H1 (cell line): ENCODE results near the gene CRB2. TPM values are rescaled to one million over a fixed set of nuclear protein-coding genes. Genes with fewer than 3 reads are reported as not detected.

Source experiments
- CTCF ChIA-PET: fragments of 300-600 bp; sonication (Branson Sonifier 250); formaldehyde crosslinking; loops from one replicate; lab custom pipeline; 2021; ENCODE audit not compliant: partially characterized antibody; lab: Charles Lee
- POLR2A ChIA-PET: fragments of 300-600 bp; sonication (Branson Sonifier 250); formaldehyde crosslinking; loops from one replicate; lab custom pipeline; 2021; ENCODE audit warnings: inconsistent platforms; ENCODE audit not compliant: partially characterized antibody; lab: Charles Lee
- DNase-seq, 2 experiments: peaks; one replicate each; pipeline versions ENCODE4 v3.0.0 to v3.0.0-alpha.2; 2010 to 2022; ENCODE audit warnings: low spot score in 2 of 2, low read depth in 1 of 2, mixed read lengths in 1 of 2
- FAIRE-seq: peaks from 2 replicates; lab custom pipeline; 2011; peaks lifted over from hg19 to GRCh38; lab: Jason Lieb, UNC
- H2AFZ ChIP-seq: 2 replicates; pipeline ENCODE4 v1.8.1; 2012; ENCODE audit warnings: low read length, inconsistent platforms
- H2AK5ac ChIP-seq: 2 replicates; pipeline ENCODE4 v1.6.1; 2013; ENCODE audit warnings: low read depth, low read length
- H2BK120ac ChIP-seq: replicated peaks from 2 replicates; pipeline ENCODE3; 2013; ENCODE audit warnings: low read depth, low read length, inconsistent platforms
- H2BK12ac ChIP-seq: 2 replicates; pipeline ENCODE4 v1.6.1; 2013; ENCODE audit warnings: low read depth, low read length
- H2BK15ac ChIP-seq: 2 replicates; pipeline ENCODE4 v1.6.1; 2013; ENCODE audit warnings: low read length
- H2BK20ac ChIP-seq: 2 replicates; pipeline ENCODE4 v1.6.1; 2013; ENCODE audit warnings: low read length
- H2BK5ac ChIP-seq: 2 replicates; pipeline ENCODE4 v1.6.1; 2013; ENCODE audit warnings: low read depth, low read length
- H3K14ac ChIP-seq: 2 replicates; pipeline ENCODE4 v1.6.1; 2013; ENCODE audit warnings: inconsistent platforms; ENCODE audit not compliant: insufficient read length
- H3K18ac ChIP-seq: 2 replicates; pipeline ENCODE4 v1.6.1; 2013; ENCODE audit warnings: low read length; ENCODE audit errors: extremely low read depth
- H3K23ac ChIP-seq: 2 replicates; pipeline ENCODE4 v1.6.1; 2013; ENCODE audit warnings: inconsistent platforms; ENCODE audit not compliant: insufficient read length
- H3K23me2 ChIP-seq: 2 replicates; pipeline ENCODE4 v1.6.1; 2013; ENCODE audit warnings: low read depth, low read length
- H3K27ac ChIP-seq: 2 replicates; pipeline ENCODE4 v1.6.1; 2011; ENCODE audit warnings: low read depth, low read length, inconsistent platforms
- H3K27me3 ChIP-seq, 4 experiments: replicated peaks in 1 of 4; 1 replicate in 1 of 4; 2 replicates in 3 of 4; pipeline versions ENCODE4 v1.6.1 to v1.8.1; 2011 to 2013; ENCODE audit warnings: low read length in 3 of 4, mild to moderate bottlenecking in 3 of 4, inconsistent platforms in 2 of 4, mixed read lengths in 2 of 4, moderate library complexity in 1 of 4; ENCODE audit not compliant: control insufficient read depth in 3 of 4, insufficient read depth in 3 of 4; ENCODE audit errors: extremely low read depth in 1 of 4
- H3K36me3 ChIP-seq, 4 experiments: 2 replicates each; pipeline versions ENCODE4 v1.6.1 to v1.8.1; 2011 to 2013; ENCODE audit warnings: mild to moderate bottlenecking in 4 of 4, low read length in 3 of 4, moderate library complexity in 2 of 4, control low read depth in 1 of 4, inconsistent platforms in 1 of 4; ENCODE audit not compliant: insufficient read depth in 4 of 4, control insufficient read depth in 2 of 4
- H3K4ac ChIP-seq: replicated peaks from 2 replicates; pipeline ENCODE3; 2013; ENCODE audit warnings: low read length, low read depth, mixed read lengths, inconsistent platforms; ENCODE audit not compliant: insufficient read length
- H3K4me1 ChIP-seq, 4 experiments: replicated peaks in 1 of 4; 1 replicate in 1 of 4; 2 replicates in 3 of 4; pipeline versions ENCODE4 v1.6.1 to v1.8.1; 2011 to 2013; ENCODE audit warnings: low read length in 3 of 4, inconsistent platforms in 2 of 4, mixed read lengths in 1 of 4; ENCODE audit not compliant: insufficient read depth in 4 of 4, control insufficient read depth in 3 of 4
- H3K4me2 ChIP-seq, 2 experiments: 2 replicates each; pipeline versions ENCODE4 v1.6.1 to v1.8.1; 2011 to 2013; ENCODE audit warnings: low read depth in 2 of 2, low read length in 2 of 2, control low read depth in 1 of 2, inconsistent platforms in 1 of 2, mild to moderate bottlenecking in 1 of 2; ENCODE audit not compliant: insufficient read depth in 1 of 2
- H3K4me3 ChIP-seq, 4 experiments: fragments of 200-600, 300-600 bp in 1 of 4; sonication (generic), shearing (Covaris generic), sonication (Bioruptor Twin) in 1 of 4; 2 replicates each; pipeline versions ENCODE4 v1.5.1 to v1.8.1; 2011 to 2016; ENCODE audit warnings: low read length in 4 of 4, low read depth in 3 of 4, control low read depth in 2 of 4, inconsistent platforms in 2 of 4, mild to moderate bottlenecking in 2 of 4, mixed read lengths in 1 of 4, moderate library complexity in 1 of 4; ENCODE audit not compliant: insufficient read depth in 2 of 4; ENCODE audit errors: extremely low read depth in 1 of 4
- H3K56ac ChIP-seq: replicated peaks from 2 replicates; pipeline ENCODE3; 2013; ENCODE audit warnings: low read depth, mild to moderate bottlenecking, mixed read lengths, low read length, inconsistent platforms; ENCODE audit not compliant: insufficient read length
- H3K79me1 ChIP-seq: 2 replicates; pipeline ENCODE4 v1.6.1; 2013; ENCODE audit warnings: low read depth, low read length, control low read depth
- H3K79me2 ChIP-seq, 2 experiments: 2 replicates each; pipeline versions ENCODE4 v1.6.1 to v1.8.1; 2012 to 2013; ENCODE audit warnings: low read length in 2 of 2, mild to moderate bottlenecking in 2 of 2, inconsistent platforms in 1 of 2; ENCODE audit not compliant: insufficient read depth in 2 of 2, control insufficient read depth in 1 of 2
- H3K9ac ChIP-seq, 4 experiments: replicated peaks in 1 of 4; 1 replicate in 1 of 4; 2 replicates in 3 of 4; pipeline versions ENCODE4 v1.6.1 to v1.8.1; 2011 to 2013; ENCODE audit warnings: low read depth in 3 of 4, low read length in 3 of 4, control low read depth in 2 of 4, mild to moderate bottlenecking in 2 of 4, moderate library complexity in 2 of 4, inconsistent platforms in 1 of 4; ENCODE audit errors: extremely low read depth in 1 of 4
- H3K9me3 ChIP-seq, 2 experiments: 2 replicates each; pipeline versions ENCODE4 v1.6.1 to v1.8.1; 2012 to 2013; ENCODE audit warnings: mild to moderate bottlenecking in 2 of 2, moderate library complexity in 2 of 2, control low read depth in 1 of 2, inconsistent platforms in 1 of 2, low read depth in 1 of 2, low read length in 1 of 2, mixed read lengths in 1 of 2; ENCODE audit not compliant: insufficient read depth in 2 of 2
- H4K20me1 ChIP-seq, 2 experiments: replicated peaks in 1 of 2; 2 replicates each; pipeline versions ENCODE3 to v1.8.1; 2011 to 2013; ENCODE audit warnings: inconsistent platforms in 2 of 2, low read length in 2 of 2, mild to moderate bottlenecking in 1 of 2; ENCODE audit not compliant: insufficient read depth in 2 of 2, control insufficient read depth in 1 of 2
- H4K5ac ChIP-seq: 2 replicates; pipeline ENCODE4 v1.6.1; 2013; ENCODE audit warnings: low read length, low read depth, mixed read lengths, inconsistent platforms; ENCODE audit not compliant: insufficient read length
- H4K8ac ChIP-seq: 2 replicates; pipeline ENCODE4 v1.8.0; 2013; ENCODE audit warnings: mild to moderate bottlenecking, moderate library complexity, low read length, inconsistent platforms; ENCODE audit not compliant: insufficient read depth; ENCODE audit errors: extremely low read depth
- H4K91ac ChIP-seq: replicated peaks from 2 replicates; pipeline ENCODE3; 2013; ENCODE audit warnings: low read length, mixed read lengths, inconsistent platforms; ENCODE audit not compliant: insufficient read length
- BCL11A ChIP-seq, 2 experiments: IDR thresholded peaks; one replicate each; pipeline ENCODE4 v1.6.1; 2011; ENCODE audit warnings: low read depth in 2 of 2, low read length in 2 of 2, mild to moderate bottlenecking in 2 of 2
- CBX5 ChIP-seq: fragments of 300-800, 300-1000 bp; sonication (generic); IDR thresholded peaks from 2 replicates; pipeline ENCODE4 v1.7.1; 2016; ENCODE audit warnings: antibody characterized with exemption, low read length, low read depth
- GTF2F1 ChIP-seq: IDR thresholded peaks from 2 replicates; pipeline ENCODE4 v1.6.1; 2012; ENCODE audit warnings: low read depth, low read length, improper control_type of control experiment, borderline replicate concordance
- JUN ChIP-seq: IDR thresholded peaks from 2 replicates; pipeline ENCODE4 v1.6.1; 2011; ENCODE audit warnings: low read depth, mild to moderate bottlenecking, improper control_type of control experiment, low read length
- KDM1A ChIP-seq: fragments of 200-600, 300-600 bp; sonication (generic); IDR thresholded peaks from 2 replicates; pipeline ENCODE4 v1.7.1; 2016; ENCODE audit warnings: mild to moderate bottlenecking, low read length, borderline replicate concordance
- MAX ChIP-seq: IDR thresholded peaks from 2 replicates; pipeline ENCODE4 v1.6.1; 2012; ENCODE audit warnings: inconsistent platforms
- POU5F1 ChIP-seq: IDR thresholded peaks from 2 replicates; pipeline ENCODE4 v1.6.1; 2011; ENCODE audit warnings: low read depth, mild to moderate bottlenecking, low read length, moderate library complexity
- RAD21 ChIP-seq, 2 experiments: IDR thresholded peaks in 1 of 2; conservative IDR thresholded peaks in 1 of 2; 2 replicates each; pipeline ENCODE4 v1.6.1; 2011; ENCODE audit warnings: low read depth in 2 of 2, low read length in 2 of 2, improper control_type of control experiment in 1 of 2, inconsistent platforms in 1 of 2, mild to moderate bottlenecking in 1 of 2, moderate library complexity in 1 of 2
- RBBP5 ChIP-seq: IDR thresholded peaks from 2 replicates; pipeline ENCODE4 v1.7.1; 2012; ENCODE audit warnings: low read depth, mild to moderate bottlenecking, inconsistent platforms, low read length, moderate library complexity, borderline replicate concordance
- SIX5 ChIP-seq: IDR thresholded peaks from 2 replicates; pipeline ENCODE4 v1.6.1; 2011; ENCODE audit warnings: mild to moderate bottlenecking, low read depth, low read length
- SP1 ChIP-seq: IDR thresholded peaks from 2 replicates; pipeline ENCODE4 v1.6.1; 2011; ENCODE audit warnings: low read depth, low read length
- SP2 ChIP-seq: IDR thresholded peaks from 2 replicates; pipeline ENCODE4 v1.6.1; 2012; ENCODE audit warnings: mild to moderate bottlenecking, low read length, inconsistent platforms
- WGBS, 2 experiments: shearing (Covaris generic) in 1 of 2; methylation state at CpG; one replicate each; pipeline versions ENCODE4 v1.1.6 to v1.1.7; 2013 to 2015; ENCODE audit warnings: low lambda C conversion rate in 2 of 2, mixed read lengths in 2 of 2, inconsistent platforms in 1 of 2, low coverage in 1 of 2, missing lambda C conversion rate in 1 of 2; ENCODE audit not compliant: insufficient replicate concordance in 2 of 2, insufficient coverage in 1 of 2, insufficient read length in 1 of 2; ENCODE audit errors: extremely low coverage in 1 of 2, missing lambda C conversion rate in 1 of 2; 5-methylcytosine and 5-hydroxymethylcytosine counted together
- polyA plus RNA-seq, 7 experiments: library from polyadenylated mRNA; depleted of rRNA in 3 of 7; stranded (reverse) in 5 of 7; unstranded in 2 of 7; fragments of >200 nt in 5 of 7; fragments of 200-250 nt in 2 of 7; gene quantifications; 1 replicate in 5 of 7; 2 replicates in 1 of 7; 4 replicates in 1 of 7; pipeline versions ENCODE4 v1.2.1 to v1.2.3, GENCODE V29; 2011 to 2013; ENCODE audit warnings: missing spikeins in 2 of 7, mixed read lengths in 2 of 7
- total RNA-seq: library from RNA; stranded (reverse); fragmentation: NEBNext Ultra II Directional; extraction: Animal tissue kit (Norgen Biotek cat#: 25700); gene quantifications from 2 replicates; pipeline ENCODE4 v1.2.1, GENCODE V29; 2021
- TF ChIP-seq, protein P1 (sequence below): IDR thresholded peaks from 2 replicates; pipeline ENCODE4 v1.6.1; 2011; ENCODE audit warnings: low read length, improper control_type of control experiment

The CRB2 gene
- total and polyA plus RNA-seq, 2 of the 8 experiments (the other 6 are each of a cell fraction or from before 2014, with no cell fraction given), result 4.0 to 8.4 TPM

- Histone ChIP-seq H2BK12ac (no peak overlapping the region), H4K91ac (no peak overlapping the region), H3K23ac (no peak overlapping the region), H2BK15ac (no peak overlapping the region), H3K4me3 (no peak overlapping the region), H3K36me3 (no peaks in the 10 kb centered on the region; a peak in 1 of 8 replicates), H3K27me3 (no peaks in the 10 kb centered on the region; a peak in 2 of 7 replicates), H3K79me2 (no peaks in the 10 kb centered on the region), H3K56ac (no peak overlapping the region), H4K20me1 (no peaks in the 10 kb centered on the region), H3K4me1 (peaks cover 0 to 21% (median 6%) of the 10 kb centered on the region in 4 experiments; a peak in 5 of 7 replicates), H4K8ac (no peak overlapping the region), H2BK120ac (no peak overlapping the region), H3K79me1 (no peaks in the 10 kb centered on the region), H3K4me2 (no peak overlapping the region), H3K18ac (no peak overlapping the region), H4K5ac (no peak overlapping the region), H2AK5ac (no peak overlapping the region), H3K4ac (no peak overlapping the region), H3K27ac (no peak overlapping the region), H2AFZ (no peak overlapping the region), H2BK20ac (no peak overlapping the region), H3K9ac (no peak overlapping the region), H3K23me2 (no peaks in the 10 kb centered on the region; the same call in 1 of the 2 replicates), H2BK5ac (no peak overlapping the region), H3K9me3 (no peaks in the 10 kb centered on the region; a peak in 1 of 4 replicates), H3K14ac (no peak overlapping the region)
- DNase-seq (no peak), FAIRE-seq (no peak)
- POLR2A ChIA-PET, result no interaction called here
- CTCF ChIA-PET, result interaction anchor here (0.5 to 29.0 kb wide), 2 partner anchors 34 to 715 kb away, joined by 3 to 668 read pairs; partner anchors contain the start of gene CRB2
- 92% methylated on average over 4 of the region's 4 CpGs; no CpG with 5 or more reads in 1 of the 2 experiments for WGBS, 2 experiments
- TF ChIP-seq RBBP5 (no peak), GTF2F1 (no peak), RAD21 (IDR thresholded peaks at IDR 0.05 in 1 of 2, conservative IDR thresholded peaks at IDR 0.05 in 1 of 2; ENCODE audit: low read depth in 2 of 2, low read length in 2 of 2) (no peak), KDM1A (no peak), CBX5 (no peak), BCL11A (IDR thresholded peaks at IDR 0.05; ENCODE audit: low read depth in 2 of 2, low read length in 2 of 2) (no peak), SP2 (no peak), POU5F1 (no peak), SP1 (no peak), MAX (no peak), SIX5 (no peak), JUN (no peak)
- TF ChIP-seq, protein P1, sequence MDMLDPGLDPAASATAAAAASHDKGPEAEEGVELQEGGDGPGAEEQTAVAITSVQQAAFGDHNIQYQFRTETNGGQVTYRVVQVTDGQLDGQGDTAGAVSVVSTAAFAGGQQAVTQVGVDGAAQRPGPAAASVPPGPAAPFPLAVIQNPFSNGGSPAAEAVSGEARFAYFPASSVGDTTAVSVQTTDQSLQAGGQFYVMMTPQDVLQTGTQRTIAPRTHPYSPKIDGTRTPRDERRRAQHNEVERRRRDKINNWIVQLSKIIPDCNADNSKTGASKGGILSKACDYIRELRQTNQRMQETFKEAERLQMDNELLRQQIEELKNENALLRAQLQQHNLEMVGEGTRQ, result no peak
These were observed 36.8 kb downstream of the CRB2 start for GRCh38 chr9:123392802-123393201.
